K562 (cell line): ENCODE results near the gene DBF4B. TPM values are rescaled to one million over a fixed set of nuclear protein-coding genes. Genes with fewer than 3 reads are reported as not detected.

Experiments
- ARNT ChIP-seq, 2 experiments: fragments of 450-650 bp; IDR thresholded peaks; 2 replicates each; pipeline ENCODE4 v1.6.1; 2016; ENCODE audit warnings: mild to moderate bottlenecking in 1 of 2
- GABPB2 ChIP-seq: fragments of 250-450 bp; sonication (Bioruptor Pico); conservative IDR thresholded peaks from 2 replicates; pipeline ENCODE4 v1.5.1; 2021; ENCODE audit warnings: mild to moderate bottlenecking
- HNRNPLL ChIP-seq: fragments of 200-400 bp; formaldehyde crosslinking; IDR thresholded peaks from 2 replicates; pipeline ENCODE4 v1.6.1; 2017; ENCODE audit warnings: low read length, low read depth, mild to moderate bottlenecking; ENCODE audit not compliant: poor library complexity, severe bottlenecking
- MTA2 ChIP-seq: fragments of 450-650 bp; IDR thresholded peaks from 2 replicates; pipeline ENCODE4 v1.6.1; 2016; ENCODE audit warnings: low read depth
- SIN3A ChIP-seq, 2 experiments: fragments of 150-350 bp in 1 of 2; IDR thresholded peaks; 2 replicates each; pipeline ENCODE4 v1.6.1; 2011 to 2016; ENCODE audit warnings: borderline replicate concordance in 2 of 2, low read depth in 2 of 2, low read length in 2 of 2, mild to moderate bottlenecking in 2 of 2, moderate library complexity in 2 of 2; ENCODE audit not compliant: control insufficient read depth in 1 of 2
- TARDBP ChIP-seq: fragments of 450-650 bp; IDR thresholded peaks from 2 replicates; pipeline ENCODE4 v1.6.1; 2016
- TCF3 ChIP-seq: sonication (generic); formaldehyde crosslinking; IDR thresholded peaks from 2 replicates; pipeline ENCODE4 v1.4.0; 2020; ENCODE audit warnings: mild to moderate bottlenecking, missing genetic modification reagents
- ZNF232 ChIP-seq: sonication (generic); formaldehyde crosslinking; IDR thresholded peaks from 2 replicates; pipeline ENCODE4 v1.8.0; 2022; ENCODE audit warnings: mild to moderate bottlenecking, missing genetic modification reagents
- ZNF551 ChIP-seq: fragments of 250-450 bp; sonication (Bioruptor Pico); IDR thresholded peaks from 2 replicates; pipeline ENCODE4 v1.5.0; 2021; ENCODE audit warnings: mild to moderate bottlenecking, moderate library complexity
- ZNF780A ChIP-seq: fragments of 250-450 bp; sonication (Bioruptor Pico); IDR thresholded peaks from 2 replicates; pipeline ENCODE4 v1.5.0; 2021; ENCODE audit warnings: mild to moderate bottlenecking
- polyA plus RNA-seq, 8 experiments: library from polyadenylated mRNA; depleted of rRNA in 4 of 8; stranded (reverse) in 5 of 8; unstranded in 3 of 8; fragments of >200 nt; fragmentation: Nextera tagmentation in 2 of 8; fragmentation: Illumina TruSeq in 1 of 8; extraction: Ambion mirVana in 2 of 8; extraction: Trizol in 1 of 8; gene quantifications; 2 replicates each; pipeline versions ENCODE4 v1.2.1 to v1.2.3, GENCODE V29; 2011 to 2014; ENCODE audit warnings: inconsistent platforms in 1 of 8, missing spikeins in 1 of 8
- total RNA-seq, 7 experiments: library from RNA; depleted of rRNA in 6 of 7; stranded (reverse); fragments of >200 nt in 6 of 7; fragmentation: Illumina TruSeq in 2 of 7; extraction: Trizol in 2 of 7; gene quantifications; 2 replicates each; pipeline versions ENCODE4 v1.2.1 to v1.2.3, GENCODE V29; 2011 to 2021; ENCODE audit warnings: low replicate concordance in 1 of 7
- TF ChIP-seq, protein P1 (sequence below), 3 experiments: fragments of 200-800 bp in 1 of 3; sonication (Bioruptor generic) in 1 of 3; sonication (generic) in 1 of 3; formaldehyde crosslinking in 1 of 3; IDR thresholded peaks; 2 replicates each; pipeline versions ENCODE4 v1.6.1 to v1.8.0; 2016 to 2022; ENCODE audit warnings: mild to moderate bottlenecking in 2 of 3, missing compliant biosample characterization in 2 of 3, missing genetic modification characterization in 2 of 3, missing genetic modification reagents in 1 of 3
- TF ChIP-seq, protein P2 (sequence below): fragments of 250-450 bp; sonication (Bioruptor Pico); IDR thresholded peaks from 2 replicates; pipeline ENCODE4 v1.9.0; 2021; ENCODE audit warnings: mild to moderate bottlenecking, inconsistent platforms
- TF ChIP-seq, protein P3 (sequence below): sonication (generic); formaldehyde crosslinking; IDR thresholded peaks from 2 replicates; pipeline ENCODE4 v1.5.0; 2020; ENCODE audit warnings: missing genetic modification reagents
- TF ChIP-seq, protein P4 (sequence below): fragments of 250-450 bp; sonication (Bioruptor Pico); IDR thresholded peaks from 2 replicates; pipeline ENCODE4 v1.4.0; 2020; ENCODE audit warnings: mild to moderate bottlenecking, moderate library complexity, borderline replicate concordance
- TF ChIP-seq, protein P5 (sequence below): fragments of 450-650 bp; formaldehyde crosslinking; IDR thresholded peaks from 2 replicates; pipeline ENCODE4 v1.4.0; 2022; ENCODE audit warnings: missing genetic modification characterization
- TF ChIP-seq, protein P6 (sequence below): sonication (generic); formaldehyde crosslinking; IDR thresholded peaks from 2 replicates; pipeline ENCODE4 v1.8.0; 2022; ENCODE audit warnings: mild to moderate bottlenecking, low read depth, missing genetic modification reagents

The DBF4B gene
- total and polyA plus RNA-seq, 9 of the 15 experiments (the other 6 are each of a cell fraction or from before 2014, with no cell fraction given): 2.5 to 26.9 (median 14.6) TPM

DNA sequence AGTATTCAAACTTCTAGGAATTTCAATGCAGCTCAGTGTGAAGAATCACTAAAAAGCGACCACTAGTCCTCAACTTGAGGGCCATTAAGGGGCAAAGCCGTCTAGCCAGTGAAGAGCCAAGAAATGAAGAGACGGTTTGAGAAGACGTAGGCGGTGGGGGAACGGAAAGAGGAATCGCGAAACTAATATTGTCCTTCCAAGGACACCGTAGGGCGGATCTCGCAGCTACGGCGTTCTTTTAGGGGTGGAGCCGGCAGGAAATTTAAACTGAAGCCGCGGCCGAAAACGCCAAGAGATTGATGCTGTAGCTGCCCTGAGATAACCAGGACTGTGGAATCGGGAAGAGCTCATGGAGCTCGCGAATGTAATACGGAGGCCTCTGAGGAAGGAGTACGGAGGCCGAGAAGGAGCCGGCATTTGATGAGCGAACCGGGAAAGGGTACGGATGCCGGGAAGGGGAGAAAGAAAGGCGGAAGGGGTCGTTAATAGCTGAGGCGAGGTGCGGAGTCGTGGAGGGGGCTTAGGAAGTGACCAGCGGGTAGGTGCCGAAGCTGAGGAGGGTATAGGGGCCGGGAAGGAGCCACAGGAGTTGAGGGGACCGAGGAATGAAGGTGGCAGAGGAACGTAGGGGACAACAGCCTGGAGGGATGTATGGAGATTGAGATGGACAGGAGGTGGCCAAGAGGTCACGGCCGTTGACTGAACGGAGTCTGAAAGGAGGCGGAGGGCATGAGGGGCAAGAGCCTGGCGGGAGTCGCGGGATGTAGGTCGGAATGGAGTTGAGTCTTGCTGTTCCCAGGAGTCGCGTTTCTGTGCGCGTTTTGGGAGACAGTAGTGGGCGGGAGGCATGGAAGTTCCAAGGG, at the start of gene DBF4B (continued):
- TF ChIP-seq, protein P1, sequence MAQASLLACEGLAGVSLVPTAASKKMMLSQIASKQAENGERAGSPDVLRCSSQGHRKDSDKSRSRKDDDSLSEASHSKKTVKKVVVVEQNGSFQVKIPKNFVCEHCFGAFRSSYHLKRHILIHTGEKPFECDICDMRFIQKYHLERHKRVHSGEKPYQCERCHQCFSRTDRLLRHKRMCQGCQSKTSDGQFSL (CRISPR knock-in tag; IDR thresholded peaks at IDR 0.05): peak; percentile 79
- TF ChIP-seq, protein P1 (tag; IDR thresholded peaks at IDR 0.05): no peak
- TF ChIP-seq TARDBP (no peak; the same call in 1 of the 2 replicates), ZNF551 (CRISPR knock-in tag) (no peak), ZNF780A (CRISPR knock-in tag) (no peak), TCF3 (CRISPR knock-in tag) (no peak), MTA2 (no peak; the same call in 1 of the 2 replicates), ZNF232 (CRISPR knock-in tag) (0 out of 2 replicates have a peak, but pooled peaks have one; percentile 18), SIN3A (IDR thresholded peaks at IDR 0.05; ENCODE audit: borderline replicate concordance in 2 of 2, control insufficient read depth in 1 of 2, low read depth in 2 of 2, low read length in 2 of 2) (peak; percentile 70 to 89; a peak in 2 of 4 replicates), ARNT (IDR thresholded peaks at IDR 0.05) (peak; percentile 19 to 63; a peak in 2 of 4 replicates), GABPB2 (CRISPR knock-in tag) (no peak), HNRNPLL (no peak)
- TF ChIP-seq, protein P2, sequence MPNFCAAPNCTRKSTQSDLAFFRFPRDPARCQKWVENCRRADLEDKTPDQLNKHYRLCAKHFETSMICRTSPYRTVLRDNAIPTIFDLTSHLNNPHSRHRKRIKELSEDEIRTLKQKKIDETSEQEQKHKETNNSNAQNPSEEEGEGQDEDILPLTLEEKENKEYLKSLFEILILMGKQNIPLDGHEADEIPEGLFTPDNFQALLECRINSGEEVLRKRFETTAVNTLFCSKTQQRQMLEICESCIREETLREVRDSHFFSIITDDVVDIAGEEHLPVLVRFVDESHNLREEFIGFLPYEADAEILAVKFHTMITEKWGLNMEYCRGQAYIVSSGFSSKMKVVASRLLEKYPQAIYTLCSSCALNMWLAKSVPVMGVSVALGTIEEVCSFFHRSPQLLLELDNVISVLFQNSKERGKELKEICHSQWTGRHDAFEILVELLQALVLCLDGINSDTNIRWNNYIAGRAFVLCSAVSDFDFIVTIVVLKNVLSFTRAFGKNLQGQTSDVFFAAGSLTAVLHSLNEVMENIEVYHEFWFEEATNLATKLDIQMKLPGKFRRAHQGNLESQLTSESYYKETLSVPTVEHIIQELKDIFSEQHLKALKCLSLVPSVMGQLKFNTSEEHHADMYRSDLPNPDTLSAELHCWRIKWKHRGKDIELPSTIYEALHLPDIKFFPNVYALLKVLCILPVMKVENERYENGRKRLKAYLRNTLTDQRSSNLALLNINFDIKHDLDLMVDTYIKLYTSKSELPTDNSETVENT (CRISPR knock-in tag): no peak
- TF ChIP-seq, protein P3, sequence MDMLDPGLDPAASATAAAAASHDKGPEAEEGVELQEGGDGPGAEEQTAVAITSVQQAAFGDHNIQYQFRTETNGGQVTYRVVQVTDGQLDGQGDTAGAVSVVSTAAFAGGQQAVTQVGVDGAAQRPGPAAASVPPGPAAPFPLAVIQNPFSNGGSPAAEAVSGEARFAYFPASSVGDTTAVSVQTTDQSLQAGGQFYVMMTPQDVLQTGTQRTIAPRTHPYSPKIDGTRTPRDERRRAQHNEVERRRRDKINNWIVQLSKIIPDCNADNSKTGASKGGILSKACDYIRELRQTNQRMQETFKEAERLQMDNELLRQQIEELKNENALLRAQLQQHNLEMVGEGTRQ (CRISPR knock-in tag): no peak
- TF ChIP-seq, protein P4, sequence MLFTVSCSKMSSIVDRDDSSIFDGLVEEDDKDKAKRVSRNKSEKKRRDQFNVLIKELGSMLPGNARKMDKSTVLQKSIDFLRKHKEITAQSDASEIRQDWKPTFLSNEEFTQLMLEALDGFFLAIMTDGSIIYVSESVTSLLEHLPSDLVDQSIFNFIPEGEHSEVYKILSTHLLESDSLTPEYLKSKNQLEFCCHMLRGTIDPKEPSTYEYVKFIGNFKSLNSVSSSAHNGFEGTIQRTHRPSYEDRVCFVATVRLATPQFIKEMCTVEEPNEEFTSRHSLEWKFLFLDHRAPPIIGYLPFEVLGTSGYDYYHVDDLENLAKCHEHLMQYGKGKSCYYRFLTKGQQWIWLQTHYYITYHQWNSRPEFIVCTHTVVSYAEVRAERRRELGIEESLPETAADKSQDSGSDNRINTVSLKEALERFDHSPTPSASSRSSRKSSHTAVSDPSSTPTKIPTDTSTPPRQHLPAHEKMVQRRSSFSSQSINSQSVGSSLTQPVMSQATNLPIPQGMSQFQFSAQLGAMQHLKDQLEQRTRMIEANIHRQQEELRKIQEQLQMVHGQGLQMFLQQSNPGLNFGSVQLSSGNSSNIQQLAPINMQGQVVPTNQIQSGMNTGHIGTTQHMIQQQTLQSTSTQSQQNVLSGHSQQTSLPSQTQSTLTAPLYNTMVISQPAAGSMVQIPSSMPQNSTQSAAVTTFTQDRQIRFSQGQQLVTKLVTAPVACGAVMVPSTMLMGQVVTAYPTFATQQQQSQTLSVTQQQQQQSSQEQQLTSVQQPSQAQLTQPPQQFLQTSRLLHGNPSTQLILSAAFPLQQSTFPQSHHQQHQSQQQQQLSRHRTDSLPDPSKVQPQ (CRISPR knock-in tag): no peak
- TF ChIP-seq, protein P5, sequence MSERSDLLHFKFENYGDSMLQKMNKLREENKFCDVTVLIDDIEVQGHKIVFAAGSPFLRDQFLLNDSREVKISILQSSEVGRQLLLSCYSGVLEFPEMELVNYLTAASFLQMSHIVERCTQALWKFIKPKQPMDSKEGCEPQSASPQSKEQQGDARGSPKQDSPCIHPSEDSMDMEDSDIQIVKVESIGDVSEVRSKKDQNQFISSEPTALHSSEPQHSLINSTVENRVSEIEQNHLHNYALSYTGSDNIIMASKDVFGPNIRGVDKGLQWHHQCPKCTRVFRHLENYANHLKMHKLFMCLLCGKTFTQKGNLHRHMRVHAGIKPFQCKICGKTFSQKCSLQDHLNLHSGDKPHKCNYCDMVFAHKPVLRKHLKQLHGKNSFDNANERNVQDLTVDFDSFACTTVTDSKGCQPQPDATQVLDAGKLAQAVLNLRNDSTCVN (CRISPR knock-in tag): no peak
- TF ChIP-seq, protein P6, sequence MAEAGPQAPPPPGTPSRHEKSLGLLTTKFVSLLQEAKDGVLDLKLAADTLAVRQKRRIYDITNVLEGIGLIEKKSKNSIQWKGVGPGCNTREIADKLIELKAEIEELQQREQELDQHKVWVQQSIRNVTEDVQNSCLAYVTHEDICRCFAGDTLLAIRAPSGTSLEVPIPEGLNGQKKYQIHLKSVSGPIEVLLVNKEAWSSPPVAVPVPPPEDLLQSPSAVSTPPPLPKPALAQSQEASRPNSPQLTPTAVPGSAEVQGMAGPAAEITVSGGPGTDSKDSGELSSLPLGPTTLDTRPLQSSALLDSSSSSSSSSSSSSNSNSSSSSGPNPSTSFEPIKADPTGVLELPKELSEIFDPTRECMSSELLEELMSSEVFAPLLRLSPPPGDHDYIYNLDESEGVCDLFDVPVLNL (CRISPR knock-in tag): peak; percentile 87
